K562 (cell line): Measurements from ENCODE around the gene NRXN2. TPM values are rescaled to one million over a fixed set of nuclear protein-coding genes. Genes with fewer than 3 reads are reported as not detected.

Experiments used
- ATAC-seq: fragments of 200-7000 bp; cut with Tn5 transposase; 3 replicates; pipeline ENCODE4 v1.9.1; 2020; ENCODE audit warnings: moderate library complexity
- BruUV-seq: library from RNA; stranded (reverse); fragments of 400-500 nt; replicated peaks from 2 replicates; lab custom pipeline; 2021; lab: Mats Ljungman, UMichigan
- CTCF ChIA-PET: fragments of 300-600 bp; formaldehyde crosslinking; extraction: SDS; loops from one replicate; lab custom pipeline; 2021; ENCODE audit warnings: low intra/inter-chr PET ratio; lab: Yijun Ruan, JAX
- POLR2A ChIA-PET: fragments of 300-600, 350-650 bp; sonication (Branson Sonifier 250); formaldehyde crosslinking; extraction: SDS; loops from one replicate; lab custom pipeline; 2021; ENCODE audit warnings: antibody characterized with exemption, inconsistent platforms; lab: Yijun Ruan, JAX
- DNase-seq, 4 experiments: peaks; one replicate each; pipeline versions ENCODE4 v3.0.0 to v3.0.0-alpha.2; 2011 to 2018; ENCODE audit warnings: low spot score in 3 of 4, mixed read lengths in 3 of 4; ENCODE audit errors: extremely low read depth in 1 of 4
- FAIRE-seq: peaks from 2 replicates; lab custom pipeline; 2011; peaks lifted over from hg19 to GRCh38; lab: Jason Lieb, UNC
- H2AFZ ChIP-seq: 2 replicates; pipeline ENCODE4 v1.6.0; 2011; ENCODE audit warnings: low read depth, low read length, control low read depth, inconsistent platforms
- H3K27ac ChIP-seq: fragments of 200-600 bp; 3 replicates; pipeline ENCODE4 v1.8.0; 2011; ENCODE audit warnings: low read depth, mild to moderate bottlenecking, control low read depth, inconsistent platforms, low read length, moderate library complexity, mixed read lengths; ENCODE audit errors: extremely low read depth
- H3K27me3 ChIP-seq, 2 experiments: fragments of 300-600 bp in 1 of 2; 2 replicates in 1 of 2; 3 replicates in 1 of 2; pipeline versions ENCODE4 v1.6.0 to v1.8.0; 2011; ENCODE audit warnings: inconsistent platforms in 2 of 2, low read length in 2 of 2, mild to moderate bottlenecking in 1 of 2, mixed read lengths in 1 of 2, moderate library complexity in 1 of 2; ENCODE audit not compliant: control insufficient read depth in 2 of 2, insufficient read depth in 2 of 2
- H3K36me3 ChIP-seq: fragments of 300-600 bp; 3 replicates; pipeline ENCODE4 v1.8.0; 2011; ENCODE audit warnings: mild to moderate bottlenecking, low read length, inconsistent platforms; ENCODE audit not compliant: control insufficient read depth, insufficient read depth
- H3K4me1 ChIP-seq, 2 experiments: fragments of 200-600 bp in 1 of 2; replicated peaks in 1 of 2; 2 replicates in 1 of 2; 3 replicates in 1 of 2; pipeline versions ENCODE4 v1.5.1 to v1.8.0; 2011; ENCODE audit warnings: inconsistent platforms in 2 of 2, low read length in 2 of 2, mild to moderate bottlenecking in 1 of 2, mixed read lengths in 1 of 2, moderate library complexity in 1 of 2; ENCODE audit not compliant: control insufficient read depth in 2 of 2, insufficient read depth in 2 of 2
- H3K4me2 ChIP-seq: 2 replicates; pipeline ENCODE4 v1.6.1; 2011; ENCODE audit warnings: low read length, control low read depth, inconsistent platforms, mixed read lengths; ENCODE audit not compliant: insufficient read depth
- H3K4me3 ChIP-seq: fragments of 200-600 bp; sonication (generic), shearing (Covaris generic); 2 replicates; pipeline ENCODE4 v1.5.1; 2016; ENCODE audit warnings: control low read depth, inconsistent platforms
- H3K79me2 ChIP-seq: fragments of 200-600 bp; 3 replicates; pipeline ENCODE4 v1.8.0; 2011; ENCODE audit warnings: low read length, inconsistent platforms; ENCODE audit not compliant: control insufficient read depth, insufficient read depth
- H3K9ac ChIP-seq, 2 experiments: 2 replicates each; pipeline versions ENCODE4 v1.6.0 to v1.6.1; 2011; ENCODE audit warnings: low read depth in 2 of 2, low read length in 2 of 2, control low read depth in 1 of 2, inconsistent platforms in 1 of 2, mild to moderate bottlenecking in 1 of 2, mixed read lengths in 1 of 2; ENCODE audit not compliant: insufficient read depth in 1 of 2
- H3K9me1 ChIP-seq: one replicate; pipeline ENCODE4 v1.6.0; 2011; ENCODE audit warnings: inconsistent platforms, mild to moderate bottlenecking, low read length, moderate library complexity; ENCODE audit not compliant: control insufficient read depth, insufficient read depth
- H3K9me3 ChIP-seq: replicated peaks from 2 replicates; pipeline ENCODE4 v1.5.1; 2011; ENCODE audit warnings: low read depth, low read length, inconsistent platforms; ENCODE audit not compliant: control insufficient read depth, insufficient read depth
- H4K20me1 ChIP-seq: replicated peaks from 2 replicates; pipeline ENCODE4 v1.6.1; 2011; ENCODE audit warnings: low read length, inconsistent platforms, mixed read lengths; ENCODE audit not compliant: control insufficient read depth, insufficient read depth
- E2F1 ChIP-seq: sonication (generic); formaldehyde crosslinking; IDR thresholded peaks from 2 replicates; pipeline ENCODE4 v1.8.1; 2023; ENCODE audit warnings: mild to moderate bottlenecking, missing genetic modification reagents, moderate library complexity
- E2F6 ChIP-seq, 2 experiments: IDR thresholded peaks; 2 replicates each; pipeline ENCODE4 v1.6.1; 2011; ENCODE audit warnings: borderline replicate concordance in 1 of 2, control low read depth in 1 of 2, low read depth in 1 of 2, low read length in 1 of 2, mild to moderate bottlenecking in 1 of 2, mixed read lengths in 1 of 2, moderate library complexity in 1 of 2; ENCODE audit not compliant: insufficient read depth in 1 of 2, insufficient read length in 1 of 2, poor library complexity in 1 of 2, severe bottlenecking in 1 of 2; ENCODE audit errors: extremely low read depth in 1 of 2
- HDAC8 ChIP-seq: fragments of 450-650 bp; IDR thresholded peaks from 2 replicates; pipeline ENCODE4 v1.6.1; 2016; ENCODE audit warnings: mild to moderate bottlenecking, missing genetic modification characterization, moderate library complexity, missing compliant biosample characterization
- NCOA6 ChIP-seq: fragments of 450-650 bp; IDR thresholded peaks from 2 replicates; pipeline ENCODE4 v1.6.1; 2017; ENCODE audit warnings: mild to moderate bottlenecking
- TFAM ChIP-seq: fragments of 250-450 bp; sonication (Bioruptor Pico); conservative IDR thresholded peaks from 2 replicates; pipeline ENCODE4 v1.5.0; 2021; ENCODE audit warnings: mild to moderate bottlenecking, moderate library complexity
- ZBTB7A ChIP-seq: IDR thresholded peaks from 2 replicates; pipeline ENCODE4 v1.6.1; 2011; ENCODE audit warnings: low read depth, mild to moderate bottlenecking, low read length, moderate library complexity, borderline replicate concordance; ENCODE audit not compliant: control insufficient read depth
- WGBS: fragments of 100-300 bp; shearing (Covaris generic); methylation state at CpG from one replicate; pipeline ENCODE4 v1.1.6; 2016; ENCODE audit warnings: low coverage, mixed read lengths; ENCODE audit not compliant: insufficient coverage; ENCODE audit errors: missing lambda C conversion rate; 5-methylcytosine and 5-hydroxymethylcytosine counted together
- in situ Hi-C: fragments of 300-500 bp; cut with MboI; formaldehyde crosslinking; loops from 4 replicates; pipeline ENCODE4 v1.15.0; 2018; ENCODE audit warnings: inconsistent platforms, mixed read lengths
- intact Hi-C: fragments of 100-400 bp; cut with micrococcal nuclease; formaldehyde crosslinking; loops from 2 replicates; pipeline ENCODE4 v1.14.2; 2022
- polyA plus RNA-seq, 8 experiments: library from polyadenylated mRNA; depleted of rRNA in 4 of 8; stranded (reverse) in 5 of 8; unstranded in 3 of 8; fragments of >200 nt; fragmentation: Nextera tagmentation in 2 of 8; fragmentation: Illumina TruSeq in 1 of 8; extraction: Ambion mirVana in 2 of 8; extraction: Trizol in 1 of 8; gene quantifications; 2 replicates each; pipeline versions ENCODE4 v1.2.1 to v1.2.3, GENCODE V29; 2011 to 2014; ENCODE audit warnings: inconsistent platforms in 1 of 8, missing spikeins in 1 of 8
- total RNA-seq, 7 experiments: library from RNA; depleted of rRNA in 6 of 7; stranded (reverse); fragments of >200 nt in 6 of 7; fragmentation: Illumina TruSeq in 2 of 7; extraction: Trizol in 2 of 7; gene quantifications; 2 replicates each; pipeline versions ENCODE4 v1.2.1 to v1.2.3, GENCODE V29; 2011 to 2021; ENCODE audit warnings: low replicate concordance in 1 of 7

NRXN2 gene
- total and polyA plus RNA-seq, 9 of the 15 experiments (the other 6 are each of a cell fraction or from before 2014, with no cell fraction given) = 0.07 to 0.47 (median 0.15) TPM; not detected in 4

DNA sequence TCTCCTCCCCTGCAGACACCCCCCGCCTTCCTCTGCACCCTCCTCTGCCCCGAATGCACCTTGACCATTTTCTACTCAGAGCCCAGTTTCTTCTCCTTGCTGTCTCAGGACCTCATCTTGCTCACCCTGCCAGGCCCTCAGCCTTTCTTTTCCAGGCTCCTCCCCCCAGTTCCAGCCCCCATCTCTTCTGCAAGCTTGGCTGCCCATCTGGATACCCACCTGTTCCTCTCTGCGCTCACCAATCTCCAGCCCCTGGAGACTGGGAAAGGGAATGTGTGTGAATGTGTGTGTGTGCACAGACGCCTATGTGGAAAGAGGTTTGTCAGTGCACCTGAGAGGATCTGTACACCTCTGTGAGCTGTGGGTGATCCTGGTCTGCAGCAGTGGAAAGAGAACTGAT is 95.6 kb downstream of the NRXN2 start:
- no peak for FAIRE-seq
- H3K27me3 ChIP-seq = peaks cover 1 to 33% of the 10 kb centered on the region in 2 experiments; a peak in 2 of 5 replicates
- H3K4me1 ChIP-seq = peaks cover 6 to 16% of the 10 kb centered on the region in 2 experiments; a peak in 4 of 5 replicates
- no peak overlapping the region for H2AFZ ChIP-seq
- intact Hi-C loops (no loop called here), in situ Hi-C loops (no loop called here)
- no peaks in the 10 kb centered on the region for H3K9me1 ChIP-seq
- H3K4me2 ChIP-seq = no peak overlapping the region
- BruUV-seq = no TSS peak
- no peaks in the 10 kb centered on the region for H3K79me2 ChIP-seq
- H3K9me3 ChIP-seq = no peaks in the 10 kb centered on the region
- CTCF ChIA-PET = no interaction called here
- ATAC-seq = no peak
- H3K36me3 ChIP-seq = no peaks in the 10 kb centered on the region
- WGBS = 9% methylated on average over 2 of the region's 4 CpGs
- POLR2A ChIA-PET = interaction anchor here (0.6 kb wide), 1 partner anchor 61 kb away, joined by 3 read pairs; no protein-coding TSS in a partner anchor
- no peak overlapping the region for H3K4me3 ChIP-seq
- DNase-seq = no peak
- TF ChIP-seq E2F1 (CRISPR knock-in tag) (no peak), NCOA6 (no peak), HDAC8 (no peak), E2F6 (IDR thresholded peaks at IDR 0.05; ENCODE audit: borderline replicate concordance in 1 of 2, extremely low read depth in 1 of 2, insufficient read depth in 1 of 2, insufficient read length in 1 of 2, low read depth in 1 of 2, low read length in 1 of 2, poor library complexity in 1 of 2, severe bottlenecking in 1 of 2) (no peak), ZBTB7A (no peak), TFAM (CRISPR knock-in tag) (no peak)
- H3K9ac ChIP-seq = peak overlapping the region in 1 of 2 experiments; percentile 31; a peak in 1 of 4 replicates
- no peak overlapping the region for H3K27ac ChIP-seq
- peaks cover 5% of the 10 kb centered on the region for H4K20me1 ChIP-seq
